Loucy (cell line): ENCODE measurements around the gene CDT1.

Source experiments
- EZH2phosphoT487 ChIP-seq: fragments of 200-600 bp; IDR thresholded peaks from 2 replicates; pipeline ENCODE4 v1.6.1; 2018; ENCODE audit warnings: antibody characterized with exemption, mild to moderate bottlenecking, moderate library complexity, borderline replicate concordance
- TF ChIP-seq, protein P1 (sequence below): fragments of 200-600 bp; sonication (generic); conservative IDR thresholded peaks from 2 replicates; pipeline ENCODE4 v1.5.1; 2014; ENCODE audit warnings: mild to moderate bottlenecking, antibody characterized with exemption, low read length

DNA sequence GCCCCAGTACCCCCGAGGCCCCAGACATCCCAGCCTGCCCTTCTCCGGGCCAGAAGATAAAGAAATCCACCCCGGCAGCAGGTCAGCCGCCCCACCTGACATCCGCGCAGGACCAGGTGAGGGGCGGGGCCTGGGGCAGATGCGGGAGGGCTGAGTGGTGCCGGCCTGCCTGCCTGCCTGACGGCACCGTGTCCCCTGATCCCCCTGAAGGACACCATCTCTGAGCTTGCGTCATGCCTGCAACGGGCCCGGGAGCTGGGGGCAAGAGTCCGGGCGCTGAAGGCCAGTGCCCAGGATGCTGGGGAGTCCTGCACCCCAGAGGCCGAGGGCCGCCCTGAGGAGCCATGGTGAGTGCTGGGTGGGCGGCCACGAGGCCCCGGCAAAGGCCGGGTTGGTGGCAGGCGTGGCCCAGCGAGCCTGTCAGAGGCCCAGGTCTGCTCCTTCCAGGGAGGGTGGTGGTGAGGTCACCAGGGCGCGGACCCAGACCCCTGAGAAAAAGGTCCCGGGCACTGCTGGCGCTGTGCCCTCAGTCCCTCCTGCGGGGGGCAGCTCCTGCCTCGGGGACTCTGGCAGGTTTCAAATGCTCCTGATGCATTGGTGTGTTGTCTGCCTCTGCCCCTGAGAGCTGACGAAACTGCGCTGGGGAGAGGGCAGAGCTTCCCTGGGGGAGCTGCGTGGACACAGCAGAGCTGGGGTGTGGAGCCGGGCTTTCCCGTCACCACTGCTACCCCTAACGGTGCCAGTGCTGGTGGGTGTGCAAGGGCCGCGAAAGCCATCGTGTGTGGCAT is 1.2 kb downstream of the CDT1 start:
- TF ChIP-seq, protein P1, sequence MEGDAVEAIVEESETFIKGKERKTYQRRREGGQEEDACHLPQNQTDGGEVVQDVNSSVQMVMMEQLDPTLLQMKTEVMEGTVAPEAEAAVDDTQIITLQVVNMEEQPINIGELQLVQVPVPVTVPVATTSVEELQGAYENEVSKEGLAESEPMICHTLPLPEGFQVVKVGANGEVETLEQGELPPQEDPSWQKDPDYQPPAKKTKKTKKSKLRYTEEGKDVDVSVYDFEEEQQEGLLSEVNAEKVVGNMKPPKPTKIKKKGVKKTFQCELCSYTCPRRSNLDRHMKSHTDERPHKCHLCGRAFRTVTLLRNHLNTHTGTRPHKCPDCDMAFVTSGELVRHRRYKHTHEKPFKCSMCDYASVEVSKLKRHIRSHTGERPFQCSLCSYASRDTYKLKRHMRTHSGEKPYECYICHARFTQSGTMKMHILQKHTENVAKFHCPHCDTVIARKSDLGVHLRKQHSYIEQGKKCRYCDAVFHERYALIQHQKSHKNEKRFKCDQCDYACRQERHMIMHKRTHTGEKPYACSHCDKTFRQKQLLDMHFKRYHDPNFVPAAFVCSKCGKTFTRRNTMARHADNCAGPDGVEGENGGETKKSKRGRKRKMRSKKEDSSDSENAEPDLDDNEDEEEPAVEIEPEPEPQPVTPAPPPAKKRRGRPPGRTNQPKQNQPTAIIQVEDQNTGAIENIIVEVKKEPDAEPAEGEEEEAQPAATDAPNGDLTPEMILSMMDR, result no peak
- no peak for TF ChIP-seq EZH2phosphoT487
